GM12878 (cell line): ENCODE data around the gene ENOX1. TPM values are rescaled to one million over a fixed set of nuclear protein-coding genes. Genes with fewer than 3 reads are reported as not detected.

Experiments
- CBFB ChIP-seq: IDR thresholded peaks from 2 replicates; pipeline ENCODE4 v1.6.1; 2016; ENCODE audit warnings: antibody characterized with exemption, low read depth
- DPF2 ChIP-seq: fragments of 450-650 bp; IDR thresholded peaks from 2 replicates; pipeline ENCODE4 v1.6.1; 2017; ENCODE audit warnings: mild to moderate bottlenecking
- E4F1 ChIP-seq: fragments of 450-650 bp; IDR thresholded peaks from 2 replicates; pipeline ENCODE4 v1.6.1; 2018; ENCODE audit warnings: borderline replicate concordance, mild to moderate bottlenecking; ENCODE audit not compliant: partially characterized antibody
- HDAC2 ChIP-seq: fragments of 200-600 bp; sonication (generic); IDR thresholded peaks from 2 replicates; pipeline ENCODE4 v1.6.1; 2017
- KAT2A ChIP-seq: conservative IDR thresholded peaks from 2 replicates; pipeline ENCODE4 v1.6.1; 2011; ENCODE audit warnings: low read depth, low read length; ENCODE audit not compliant: control insufficient read depth
- MXI1 ChIP-seq: fragments of 150-350 bp; IDR thresholded peaks from 2 replicates; pipeline ENCODE4 v1.6.1; 2011; ENCODE audit warnings: low read depth, mild to moderate bottlenecking, inconsistent platforms, low read length, improper control_type of control experiment
- MYC ChIP-seq: IDR thresholded peaks from 2 replicates; pipeline ENCODE4 v1.6.1; 2011; ENCODE audit warnings: mild to moderate bottlenecking, low read length, moderate library complexity, inconsistent platforms; ENCODE audit not compliant: insufficient read depth, insufficient replicate concordance, insufficient read length, severe bottlenecking
- NFXL1 ChIP-seq: fragments of 450-650 bp; IDR thresholded peaks from 2 replicates; pipeline ENCODE4 v1.6.1; 2017; ENCODE audit warnings: antibody characterized with exemption, mild to moderate bottlenecking, borderline replicate concordance
- RB1 ChIP-seq: fragments of 450-650 bp; formaldehyde crosslinking; IDR thresholded peaks from 2 replicates; pipeline ENCODE4 v1.6.1; 2017; ENCODE audit warnings: mild to moderate bottlenecking, borderline replicate concordance
- SREBF1 ChIP-seq: IDR thresholded peaks from 2 replicates; pipeline ENCODE4 v1.6.1; 2012; ENCODE audit warnings: mild to moderate bottlenecking, low read length
- WRNIP1 ChIP-seq: IDR thresholded peaks from 2 replicates; pipeline ENCODE4 v1.6.1; 2011; ENCODE audit warnings: low read depth, low read length, improper control_type of control experiment, borderline replicate concordance
- ZNF217 ChIP-seq: fragments of 450-650 bp; IDR thresholded peaks from 2 replicates; pipeline ENCODE4 v1.6.1; 2017; ENCODE audit warnings: antibody characterized with exemption, mild to moderate bottlenecking
- polyA plus RNA-seq, 11 experiments: library from polyadenylated mRNA; depleted of rRNA in 4 of 11; unstranded in 6 of 11; stranded (reverse) in 5 of 11; fragments of >200 nt; fragmentation: Nextera tagmentation in 4 of 11; fragmentation: Illumina TruSeq in 1 of 11; extraction: Ambion mirVana in 4 of 11; extraction: Trizol in 1 of 11; gene quantifications; 1 replicate in 1 of 11; 2 replicates in 10 of 11; pipeline versions ENCODE4 v1.2.1 to v1.2.3, GENCODE V29; 2011 to 2016; ENCODE audit warnings: inconsistent platforms in 2 of 11, missing spikeins in 2 of 11, low read depth in 1 of 11
- total RNA-seq, 4 experiments: library from RNA; depleted of rRNA in 3 of 4; stranded (reverse); fragments of >200 nt in 3 of 4; fragmentation: Illumina TruSeq in 1 of 4; extraction: Trizol in 1 of 4; gene quantifications; 2 replicates each; pipeline versions ENCODE4 v1.2.1 to v1.2.3, GENCODE V29; 2013 to 2021
- TF ChIP-seq, protein P1 (sequence below): fragments of 450-650 bp; IDR thresholded peaks from 2 replicates; pipeline ENCODE4 v1.6.1; 2016; ENCODE audit warnings: mild to moderate bottlenecking

The ENOX1 gene
- total and polyA plus RNA-seq, 10 of the 15 experiments (the other 5 are each of a cell fraction or from before 2014, with no cell fraction given) = 0.11 to 0.26 (median 0.15) TPM

DNA sequence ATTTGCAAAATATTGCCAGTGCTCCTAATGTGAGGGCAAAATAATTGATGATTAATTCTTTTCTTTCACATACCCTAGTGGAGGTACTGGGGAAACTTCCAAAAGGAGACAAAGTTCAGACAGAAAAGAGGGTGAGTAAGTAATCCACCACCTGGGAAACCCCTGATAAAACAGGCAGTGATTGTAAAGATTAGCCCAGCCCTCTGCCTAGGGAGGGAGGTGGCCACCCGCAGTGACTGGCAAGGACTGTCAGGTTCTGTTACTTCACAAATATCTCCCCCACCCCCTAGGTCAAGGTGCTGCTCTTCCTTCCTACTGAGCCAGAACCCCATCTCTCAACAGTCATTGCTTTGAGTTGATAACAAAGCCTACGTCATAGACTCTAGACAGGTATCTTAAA lies 523.7 kb downstream of the ENOX1 start (continued):
- no peak for TF ChIP-seq E4F1
- TF ChIP-seq, protein P1, sequence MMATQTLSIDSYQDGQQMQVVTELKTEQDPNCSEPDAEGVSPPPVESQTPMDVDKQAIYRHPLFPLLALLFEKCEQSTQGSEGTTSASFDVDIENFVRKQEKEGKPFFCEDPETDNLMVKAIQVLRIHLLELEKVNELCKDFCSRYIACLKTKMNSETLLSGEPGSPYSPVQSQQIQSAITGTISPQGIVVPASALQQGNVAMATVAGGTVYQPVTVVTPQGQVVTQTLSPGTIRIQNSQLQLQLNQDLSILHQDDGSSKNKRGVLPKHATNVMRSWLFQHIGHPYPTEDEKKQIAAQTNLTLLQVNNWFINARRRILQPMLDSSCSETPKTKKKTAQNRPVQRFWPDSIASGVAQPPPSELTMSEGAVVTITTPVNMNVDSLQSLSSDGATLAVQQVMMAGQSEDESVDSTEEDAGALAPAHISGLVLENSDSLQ = no peak
- no peak for TF ChIP-seq RB1
- no peak for TF ChIP-seq NFXL1
- no peak for TF ChIP-seq MYC
- no peak for TF ChIP-seq DPF2
- TF ChIP-seq MXI1 = no peak
- TF ChIP-seq KAT2A = no peak
- no peak for TF ChIP-seq CBFB
- TF ChIP-seq WRNIP1 = no peak
- no peak for TF ChIP-seq SREBF1
- no peak for TF ChIP-seq HDAC2
- TF ChIP-seq ZNF217 = no peak
